ENCODE results near the gene TRPC4AP.

DNA sequence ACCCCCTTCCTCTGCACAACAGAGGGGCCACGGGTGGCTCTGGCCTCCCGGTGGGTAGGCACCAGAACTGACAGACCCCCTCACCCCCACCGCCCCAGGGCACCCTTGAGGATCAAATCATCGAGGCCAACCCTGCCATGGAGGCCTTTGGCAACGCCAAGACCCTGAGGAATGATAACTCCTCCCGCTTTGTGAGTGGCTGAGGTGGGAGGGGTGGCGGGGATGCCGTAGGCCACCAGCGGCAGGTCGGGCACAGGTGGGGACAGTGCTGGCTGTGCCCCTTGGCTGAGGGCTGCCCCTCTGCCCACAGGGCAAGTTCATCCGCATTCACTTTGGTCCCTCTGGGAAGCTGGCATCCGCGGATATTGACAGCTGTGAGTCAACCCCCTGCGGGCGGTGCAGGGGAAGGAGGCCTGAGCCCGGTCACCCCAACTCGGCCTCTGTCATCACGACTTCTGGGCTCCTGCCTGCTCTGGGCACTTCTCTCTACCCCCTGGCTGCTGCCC, 107.8 kb downstream of the TRPC4AP start:
- TF ChIP-seq CTCF (IDR thresholded peaks at IDR 0.05) (no peak), POLR2A (IDR thresholded peaks at IDR 0.05) (no peak), EP300 (IDR thresholded peaks at IDR 0.05) (no peak)

Measured in tibial nerve (tissue), 4 donors.